ENCODE data around the gene POMT1. TPM values are rescaled to one million over a fixed set of nuclear protein-coding genes. Genes with fewer than 3 reads are reported as not detected.

Gene POMT1
- total and polyA plus RNA-seq, 2 donors (not counting 3 experiments of a cell fraction or from before 2014, with no cell fraction given) = 44.7 to 53.9 TPM

GRCh38 chr9:131490514-131490913 lies 12.2 kb upstream of the POMT1 start:
- H3K4me1 ChIP-seq (ENCODE audit: control insufficient read depth, extremely low read depth, insufficient read depth, low read length) = no peaks in the 10 kb centered on the region
- peaks cover 3% of the 10 kb centered on the region for H3K79me2 ChIP-seq (ENCODE audit: control insufficient read depth, insufficient read depth, low read length)
- CTCF ChIA-PET = no interaction called here
- DNase-seq (ENCODE audit: low read depth, low spot score) = no peak
- peaks cover 39 to 92% of the 10 kb centered on the region in 2 experiments for H3K36me3 ChIP-seq (ENCODE audit: control insufficient read depth in 2 of 2, extremely low read depth in 1 of 2, insufficient read depth in 2 of 2, low read length in 2 of 2)
- no peak overlapping the region for H2AFZ ChIP-seq (ENCODE audit: low read depth, low read length)
- TSS peak; percentile 13 for BruUV-seq (replicated peaks)
- H3K9me3 ChIP-seq (replicated peaks; ENCODE audit: control insufficient read depth, insufficient read depth, low read length) = no peaks in the 10 kb centered on the region
- no peak overlapping the region for H3K4me2 ChIP-seq (ENCODE audit: insufficient read depth, low read length)
- POLR2A ChIA-PET = no interaction called here
- H3K9ac ChIP-seq (replicated peaks; ENCODE audit: extremely low read depth, insufficient read depth, low read length) = no peak overlapping the region
- no peaks in the 10 kb centered on the region for H4K20me1 ChIP-seq (replicated peaks; ENCODE audit: control insufficient read depth, extremely low read depth, insufficient read depth, low read length)
- dilution Hi-C loops (cut with MboI; ENCODE audit: extremely low pct_ligation_motif_present, low sequenced_read_pairs) (no loop called here), intact Hi-C loops (cut with micrococcal nuclease) (no loop called here)
- H3K27ac ChIP-seq (ENCODE audit: insufficient read depth, low read depth, low read length) = no peak overlapping the region
- FAIRE-seq = no peak
- TF ChIP-seq POLR2AphosphoS5 (IDR thresholded peaks at IDR 0.05; ENCODE audit: insufficient read depth, low read depth, low read length) (no peak), FOS (IDR thresholded peaks at IDR 0.05; ENCODE audit: borderline replicate concordance, insufficient read depth, low read length) (no peak), JUN (IDR thresholded peaks at IDR 0.05; ENCODE audit: borderline replicate concordance, insufficient read depth, insufficient read length, low read depth) (no peak), MAX (IDR thresholded peaks at IDR 0.05; ENCODE audit: insufficient read depth, insufficient read length) (no peak), EZH2 (IDR thresholded peaks at IDR 0.05; ENCODE audit: borderline replicate concordance, low read depth, low read length, severe bottlenecking) (no peak), POLR2A (IDR thresholded peaks at IDR 0.05; ENCODE audit: low read depth, low read length) (no peak), GATA2 (IDR thresholded peaks at IDR 0.05; ENCODE audit: insufficient read depth, insufficient read length, low read depth, low read length) (no peak), MYC (IDR thresholded peaks at IDR 0.05; ENCODE audit: low read depth, low read length) (no peak), CTCF (IDR thresholded peaks at IDR 0.05; ENCODE audit: extremely low read depth in 1 of 2, insufficient read depth in 1 of 2, low read depth in 1 of 2, low read length in 2 of 2) (no peak)
- no peak overlapping the region for H3K4me3 ChIP-seq (replicated peaks in 1 of 3; ENCODE audit: insufficient read depth in 1 of 3, low read depth in 1 of 3, low read length in 3 of 3)
- no peaks in the 10 kb centered on the region for H3K9me1 ChIP-seq (replicated peaks; ENCODE audit: control insufficient read depth, extremely low read depth, insufficient read depth, low read length)
- no peaks in the 10 kb centered on the region for H3K27me3 ChIP-seq (ENCODE audit: control insufficient read depth in 2 of 2, insufficient read depth in 2 of 2, low read length in 2 of 2)
